Neural progenitor cell (in vitro differentiated cells): Measurements from ENCODE around the gene MGA. TPM values are rescaled to one million over a fixed set of nuclear protein-coding genes. Genes with fewer than 3 reads are reported as not detected.
A peak's percentile ranks its signal among the peaks of the same experiment; 100 is the strongest.

ENCODE experiments used
- DNase-seq: peaks from one replicate; pipeline ENCODE4 v3.0.0-alpha.2; 2016; ENCODE audit warnings: low spot score
- H2AFZ ChIP-seq: fragments of 200-600 bp; sonication (generic); replicated peaks from 2 replicates; pipeline ENCODE4 v1.6.1; 2016; ENCODE audit warnings: antibody characterized with exemption
- H3F3A ChIP-seq: fragments of 200-600 bp; sonication (generic); 2 replicates; pipeline ENCODE4 v1.6.1; 2016; ENCODE audit warnings: antibody characterized with exemption, low read depth
- H3K27ac ChIP-seq: fragments of 200-600 bp; sonication (generic); 2 replicates; pipeline ENCODE4 v1.5.1; 2016; ENCODE audit warnings: mild to moderate bottlenecking
- H3K27me3 ChIP-seq: fragments of 200-600 bp; sonication (generic); 2 replicates; pipeline ENCODE4 v1.6.1; 2016; ENCODE audit warnings: mild to moderate bottlenecking, moderate library complexity
- H3K36me3 ChIP-seq: fragments of 200-600 bp; sonication (generic); 2 replicates; pipeline ENCODE4 v1.5.1; 2016
- H3K4me1 ChIP-seq: fragments of 200-600 bp; sonication (generic); 2 replicates; pipeline ENCODE4 v1.6.1; 2016; ENCODE audit warnings: mixed run types
- H3K4me2 ChIP-seq: fragments of 200-600 bp; sonication (generic); 2 replicates; pipeline ENCODE4 v1.6.1; 2016
- H3K4me3 ChIP-seq: fragments of 200-600 bp; sonication (generic); 2 replicates; pipeline ENCODE4 v1.5.1; 2016
- H3K79me2 ChIP-seq: fragments of 200-600 bp; sonication (generic); 2 replicates; pipeline ENCODE4 v1.6.1; 2016; ENCODE audit warnings: low read depth
- H3K9ac ChIP-seq: fragments of 200-600 bp; sonication (generic); 2 replicates; pipeline ENCODE4 v1.6.1; 2016
- H3K9me3 ChIP-seq: fragments of 200-600 bp; sonication (generic); 2 replicates; pipeline ENCODE4 v1.5.1; 2016; ENCODE audit warnings: low read depth
- H4K20me1 ChIP-seq: fragments of 200-600 bp; sonication (generic); 2 replicates; pipeline ENCODE4 v1.6.1; 2016; ENCODE audit warnings: low read depth
- H3K27ac Mint-ChIP-seq: 3 replicates; pipeline ENCODE4 v1.8.0; 2021; ENCODE audit warnings: mixed read lengths
- H3K27me3 Mint-ChIP-seq: 2 replicates; pipeline ENCODE4 v1.8.0; 2022; ENCODE audit warnings: low read depth, mild to moderate bottlenecking, inconsistent platforms, moderate library complexity, mixed read lengths; ENCODE audit not compliant: insufficient read depth
- H3K36me3 Mint-ChIP-seq: 3 replicates; pipeline ENCODE4 v1.8.0; 2021; ENCODE audit warnings: mixed read lengths
- H3K4me1 Mint-ChIP-seq: 3 replicates; pipeline ENCODE4 v1.8.0; 2021; ENCODE audit warnings: mixed read lengths
- H3K4me3 Mint-ChIP-seq: 3 replicates; pipeline ENCODE4 v1.8.0; 2021; ENCODE audit warnings: mild to moderate bottlenecking, moderate library complexity, mixed read lengths
- H3K9me3 Mint-ChIP-seq: 3 replicates; pipeline ENCODE4 v1.8.0; 2020; ENCODE audit warnings: mixed read lengths
- EZH2 ChIP-seq: fragments of 200-600 bp; sonication (generic); IDR thresholded peaks from 2 replicates; pipeline ENCODE4 v1.6.1; 2017; ENCODE audit warnings: antibody characterized with exemption, mild to moderate bottlenecking, moderate library complexity
- EZH2phosphoT487 ChIP-seq: fragments of 200-600 bp; sonication (generic); IDR thresholded peaks from 2 replicates; pipeline ENCODE4 v1.6.1; 2017; ENCODE audit warnings: antibody characterized with exemption
- total RNA-seq: library from RNA; depleted of rRNA; stranded (reverse); fragments of >200 nt; gene quantifications from 2 replicates; pipeline ENCODE4 v1.2.3, GENCODE V29; 2015; ENCODE audit warnings: low replicate concordance
- TF ChIP-seq, protein P1 (sequence below): fragments of 200-600 bp; sonication (generic); IDR thresholded peaks from 2 replicates; pipeline ENCODE4 v1.5.1; 2017; ENCODE audit warnings: antibody characterized with exemption, mild to moderate bottlenecking

The MGA gene
- total RNA-seq, 1 donor from 2014 or later: 73.4 TPM

DNA sequence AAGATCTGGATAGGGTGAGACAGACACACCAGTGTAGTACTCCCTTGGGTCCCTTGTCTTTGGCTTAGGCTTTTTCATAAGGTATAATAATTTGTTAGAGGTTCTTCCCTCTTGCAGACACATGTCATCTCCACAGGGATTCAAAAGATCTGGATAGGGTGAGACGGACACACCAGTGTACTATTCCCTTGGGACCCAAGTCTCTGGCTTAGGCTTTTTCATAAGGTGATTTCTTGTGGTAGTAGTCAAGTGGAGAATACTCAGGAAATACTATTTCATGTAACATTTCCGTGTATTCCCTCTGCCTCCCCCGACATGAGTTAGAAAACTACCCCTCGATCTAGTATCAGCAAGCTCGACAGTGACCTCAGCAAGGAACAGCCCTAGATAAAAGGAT, 113.1 kb downstream of the MGA start:
- Histone ChIP-seq H3K79me2 (peaks cover 12% of the 10 kb centered on the region), H3K36me3 (peaks cover 4% of the 10 kb centered on the region), H3K4me2 (peak overlapping the region; percentile 82), H2AFZ (no peak overlapping the region), H3F3A (peaks cover 35% of the 10 kb centered on the region), H3K27me3 (no peaks in the 10 kb centered on the region), H3K4me1 (peaks cover 26% of the 10 kb centered on the region), H3K27ac (peak overlapping the region; percentile 70), H3K9ac (no peak overlapping the region), H3K9me3 (no peaks in the 10 kb centered on the region), H4K20me1 (peaks cover 3% of the 10 kb centered on the region), H3K4me3 (peak overlapping the region; percentile 68)
- H3K27me3 Mint-ChIP-seq: no peaks in the 10 kb centered on the region
- DNase-seq: no peak
- H3K4me3 Mint-ChIP-seq: peak overlapping the region; percentile 93
- H3K27ac Mint-ChIP-seq: peak overlapping the region; percentile 95
- no peaks in the 10 kb centered on the region for H3K9me3 Mint-ChIP-seq
- peaks cover 43% of the 10 kb centered on the region for H3K4me1 Mint-ChIP-seq
- H3K36me3 Mint-ChIP-seq: peaks cover 5% of the 10 kb centered on the region
- no peak for TF ChIP-seq EZH2
- TF ChIP-seq, protein P1, sequence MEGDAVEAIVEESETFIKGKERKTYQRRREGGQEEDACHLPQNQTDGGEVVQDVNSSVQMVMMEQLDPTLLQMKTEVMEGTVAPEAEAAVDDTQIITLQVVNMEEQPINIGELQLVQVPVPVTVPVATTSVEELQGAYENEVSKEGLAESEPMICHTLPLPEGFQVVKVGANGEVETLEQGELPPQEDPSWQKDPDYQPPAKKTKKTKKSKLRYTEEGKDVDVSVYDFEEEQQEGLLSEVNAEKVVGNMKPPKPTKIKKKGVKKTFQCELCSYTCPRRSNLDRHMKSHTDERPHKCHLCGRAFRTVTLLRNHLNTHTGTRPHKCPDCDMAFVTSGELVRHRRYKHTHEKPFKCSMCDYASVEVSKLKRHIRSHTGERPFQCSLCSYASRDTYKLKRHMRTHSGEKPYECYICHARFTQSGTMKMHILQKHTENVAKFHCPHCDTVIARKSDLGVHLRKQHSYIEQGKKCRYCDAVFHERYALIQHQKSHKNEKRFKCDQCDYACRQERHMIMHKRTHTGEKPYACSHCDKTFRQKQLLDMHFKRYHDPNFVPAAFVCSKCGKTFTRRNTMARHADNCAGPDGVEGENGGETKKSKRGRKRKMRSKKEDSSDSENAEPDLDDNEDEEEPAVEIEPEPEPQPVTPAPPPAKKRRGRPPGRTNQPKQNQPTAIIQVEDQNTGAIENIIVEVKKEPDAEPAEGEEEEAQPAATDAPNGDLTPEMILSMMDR: no peak
- TF ChIP-seq EZH2phosphoT487: no peak

DNA sequence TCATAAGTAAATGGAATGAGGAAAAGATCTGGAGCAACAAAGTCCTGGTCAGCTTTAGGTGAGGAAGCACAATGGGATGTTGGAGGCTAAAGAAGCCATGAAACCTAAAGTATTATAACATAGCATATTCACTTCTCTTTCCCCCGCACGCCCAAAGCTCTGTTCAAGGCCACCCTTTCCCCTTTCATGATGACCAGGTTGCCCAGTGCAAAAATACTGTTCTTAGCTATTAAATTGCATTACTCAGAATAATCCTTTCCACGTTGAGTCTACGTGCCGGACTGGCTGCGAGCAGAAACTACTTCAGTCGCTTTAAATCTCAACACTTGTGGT, 113.5 kb downstream of the MGA start:
- H3K4me1 Mint-ChIP-seq: peaks cover 46% of the 10 kb centered on the region
- H3K9me3 Mint-ChIP-seq: no peaks in the 10 kb centered on the region
- no peak for TF ChIP-seq EZH2
- TF ChIP-seq, protein P1: no peak
- no peak for TF ChIP-seq EZH2phosphoT487
- Histone ChIP-seq H3K36me3 (peaks cover 2% of the 10 kb centered on the region), H3K27me3 (no peaks in the 10 kb centered on the region), H3K4me2 (peak overlapping the region; percentile 82), H2AFZ (peak overlapping the region; percentile 30), H3F3A (peaks cover 35% of the 10 kb centered on the region), H3K9ac (no peak overlapping the region), H3K9me3 (no peaks in the 10 kb centered on the region), H3K79me2 (peaks cover 12% of the 10 kb centered on the region), H3K4me1 (peaks cover 30% of the 10 kb centered on the region), H3K27ac (peak overlapping the region; percentile 70), H3K4me3 (peak overlapping the region; percentile 68), H4K20me1 (peaks cover 3% of the 10 kb centered on the region)
- H3K4me3 Mint-ChIP-seq: peak overlapping the region; percentile 93
- H3K27ac Mint-ChIP-seq: peak overlapping the region; percentile 95
- no peaks in the 10 kb centered on the region for H3K27me3 Mint-ChIP-seq
- DNase-seq: peak; percentile 7
- peaks cover 5% of the 10 kb centered on the region for H3K36me3 Mint-ChIP-seq

DNA sequence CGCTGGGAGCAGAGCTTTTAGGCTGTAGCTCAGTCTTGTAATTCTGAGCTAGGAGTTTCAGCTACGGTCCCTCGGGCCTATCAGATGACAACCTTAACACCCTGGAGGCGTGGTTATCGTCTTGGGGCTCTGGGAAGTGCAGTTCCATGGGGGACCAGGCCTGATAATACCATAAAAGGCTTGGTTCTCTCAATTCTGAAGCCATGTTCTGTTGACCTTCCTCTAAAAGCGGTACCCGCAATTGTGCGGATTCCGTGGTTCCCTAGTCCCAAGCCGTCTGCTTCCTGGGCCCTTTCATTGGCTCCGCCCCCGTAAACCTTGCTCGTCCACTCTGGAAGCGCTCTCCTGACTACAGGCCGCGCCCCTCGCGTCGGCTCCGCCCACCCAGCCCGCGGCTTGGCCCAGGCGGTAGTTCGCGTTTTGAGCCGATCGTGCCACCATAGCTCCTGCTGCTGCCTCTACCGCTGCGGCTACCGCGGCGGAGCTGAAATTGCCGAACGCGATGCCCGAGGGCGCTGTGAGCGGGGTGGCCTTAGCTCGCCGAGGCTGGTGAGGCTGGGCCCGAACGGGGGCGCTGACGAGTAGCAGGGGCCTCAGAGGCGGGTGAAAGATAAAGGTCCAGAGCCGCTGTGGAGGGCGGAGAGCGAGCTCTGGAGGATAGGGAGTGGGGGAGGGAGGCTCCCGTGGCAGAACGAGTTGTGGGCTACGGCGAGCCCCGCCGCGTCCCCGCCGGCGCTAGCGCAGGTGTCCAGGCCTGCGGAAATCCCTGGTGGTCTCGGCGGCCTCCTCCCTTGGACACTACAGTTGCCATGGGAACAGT, 114.1 kb downstream of the MGA start, which contains the start of gene MAPKBP1:
Gene MAPKBP1 (plus strand): TSS at position 423 of the 820 bp plus-strand sequence. CDS start 792 bp downstream, outside the sequence.
- Mint-ChIP-seq H3K36me3 (peaks cover 6% of the 10 kb centered on the region), H3K4me1 (peaks cover 50% of the 10 kb centered on the region), H3K4me3 (peak within 1 kb of the TSS; percentile 93), H3K27me3 (no peaks in the 10 kb centered on the region), H3K27ac (peak within 1 kb of the TSS; percentile 95), H3K9me3 (no peaks in the 10 kb centered on the region)
- no peaks in the 10 kb centered on the region for H3K27me3 ChIP-seq
- H3K4me2 ChIP-seq: peak within 1 kb of the TSS; percentile 82
- peak within 1 kb of the TSS; percentile 68 for H3K4me3 ChIP-seq
- H3K36me3 ChIP-seq: peaks cover 2% of the 10 kb centered on the region
- peak within 1 kb of the TSS; percentile 70 for H3K27ac ChIP-seq
- H3F3A ChIP-seq: peaks cover 35% of the 10 kb centered on the region
- peak within 1 kb of the TSS; percentile 16 for H3K9ac ChIP-seq
- no peaks in the 10 kb centered on the region for H3K9me3 ChIP-seq
- peaks cover 32% of the 10 kb centered on the region for H3K4me1 ChIP-seq
- DNase-seq: peak; percentile 99
- peak within 1 kb of the TSS; percentile 85 for H2AFZ ChIP-seq
- TF ChIP-seq, protein P1: peak; percentile 83
- no peak for TF ChIP-seq EZH2
- peak; percentile 20 for TF ChIP-seq EZH2phosphoT487
- peaks cover 3% of the 10 kb centered on the region for H4K20me1 ChIP-seq
- H3K79me2 ChIP-seq: peaks cover 12% of the 10 kb centered on the region
